DMS114 treated with DMSO at 0.1 percent for 48 hours (cell line): ENCODE data around the gene IGFBPL1.
"Not testable (repeated sequence)": the region's sequence is repeated elsewhere in the genome, so short reads cannot be mapped to it uniquely, and the experiment has no call there.

Source experiments
- DNase-seq: peaks from one replicate; lab custom pipeline; 2025; ENCODE audit not compliant: unreplicated experiment; lab: John Stamatoyannopoulos, UW

The IGFBPL1 gene

GRCh38 chr9:38380872-38381534 lies 43.3 kb downstream of the IGFBPL1 start:
- DNase-seq, result no peak

- DNase-seq, result no peak
These were observed 43.9 kb downstream of the IGFBPL1 start for GRCh38 chr9:38380230-38380871.

- DNase-seq, result not testable (repeated sequence)
These were observed 46.7 kb downstream of the IGFBPL1 start for GRCh38 chr9:38377336-38378083.

- DNase-seq, result no peak
These were observed 48.1 kb downstream of the IGFBPL1 start for GRCh38 chr9:38376021-38376670.

GRCh38 chr9:38375572-38375963 lies 48.7 kb downstream of the IGFBPL1 start:
- no peak for DNase-seq

GRCh38 chr9:38374847-38375571 lies 49.2 kb downstream of the IGFBPL1 start:
- DNase-seq, result no peak

- no peak for DNase-seq
These were observed 50.6 kb downstream of the IGFBPL1 start for GRCh38 chr9:38373679-38374078.

- no peak for DNase-seq
These were observed 51.3 kb downstream of the IGFBPL1 start for GRCh38 chr9:38372762-38373619.

GRCh38 chr9:38371495-38371894 lies 52.8 kb downstream of the IGFBPL1 start:
- no peak for DNase-seq

- DNase-seq, result no peak
These were observed 54.1 kb downstream of the IGFBPL1 start for GRCh38 chr9:38370176-38370575.

GRCh38 chr9:38368731-38369130 lies 55.5 kb downstream of the IGFBPL1 start:
- no peak for DNase-seq

- no peak for DNase-seq
These were observed 56.4 kb downstream of the IGFBPL1 start for GRCh38 chr9:38367898-38368297.

GRCh38 chr9:38363589-38363925 lies 60.7 kb downstream of the IGFBPL1 start:
- no peak for DNase-seq

- peak; percentile 32 for DNase-seq
These were observed 61.2 kb downstream of the IGFBPL1 start for GRCh38 chr9:38362852-38363588.

GRCh38 chr9:38361473-38361850 lies 62.8 kb downstream of the IGFBPL1 start:
- no peak for DNase-seq

GRCh38 chr9:38360839-38361472 lies 63.3 kb downstream of the IGFBPL1 start:
- DNase-seq, result no peak

- DNase-seq, result no peak
These were observed 64.4 kb downstream of the IGFBPL1 start for GRCh38 chr9:38359689-38360385.

GRCh38 chr9:38359297-38359653 lies 65.0 kb downstream of the IGFBPL1 start:
- DNase-seq, result no peak
